Adrenal gland (tissue), 5 donors: ENCODE measurements around the gene JARID2.

Experiments used
- CTCF ChIP-seq, 6 experiments: fragments of 450-650 bp in 4 of 6; fragments of 200-600 bp in 2 of 6; sonication (generic) in 1 of 6; IDR thresholded peaks; 1 replicate in 5 of 6; 2 replicates in 1 of 6; pipeline versions ENCODE4 v1.5.1 to v1.8.0; 2016 to 2021; ENCODE audit warnings: antibody characterized with exemption in 6 of 6, mild to moderate bottlenecking in 2 of 6, moderate library complexity in 1 of 6
- POLR2A ChIP-seq, 2 donors: fragments of 450-650 bp; IDR thresholded peaks; one replicate each; pipeline ENCODE4 v1.6.1; 2017; ENCODE audit warnings: antibody characterized with exemption in 2 of 2, mild to moderate bottlenecking in 2 of 2, moderate library complexity in 1 of 2
- donor health status: DM: no; HTN: no; CAD: no.

- TF ChIP-seq CTCF (IDR thresholded peaks at IDR 0.05) (no peak), POLR2A (IDR thresholded peaks at IDR 0.05) (no peak)
Measured at GRCh38 chr6:15319677-15320076, 73.8 kb downstream of the JARID2 start.
